Activated CD4-positive, CD25-positive, alpha-beta regulatory T cell treated with anti-CD3 and anti-CD28 coated beads, Interleukin-2, amount 50 U/mL, for 72 hours (primary cell): Measurements from ENCODE around the gene CHMP6.

ENCODE experiments used
- DNase-seq: peaks from one replicate; pipeline ENCODE4 v3.0.0; 2021

CHMP6 gene

GRCh38 chr17:81046132-81046769 is 54.6 kb downstream of the CHMP6 start:
- DNase-seq: no peak

- DNase-seq: no peak
Observed at GRCh38 chr17:81046770-81047359, 55.2 kb downstream of the CHMP6 start.

- DNase-seq: no peak
Observed at GRCh38 chr17:81048827-81049371, 57.3 kb downstream of the CHMP6 start.

GRCh38 chr17:81049372-81049911 is 57.8 kb downstream of the CHMP6 start:
- no peak for DNase-seq
